H9 (cell line): Measurements from ENCODE around the gene FAM156A. TPM values are rescaled to one million over a fixed set of nuclear protein-coding genes. Genes with fewer than 3 reads are reported as not detected.
"Not testable (repeated sequence)": the region's sequence is repeated elsewhere in the genome, so short reads cannot be mapped to it uniquely, and the experiment has no call there.

Experiments used
- DNase-seq: peaks from one replicate; pipeline ENCODE4 v3.0.0-alpha.2; 2017
- H2AFZ ChIP-seq: one replicate; pipeline ENCODE4 v1.6.1; 2013; ENCODE audit warnings: mild to moderate bottlenecking, low read length, control low read depth, moderate library complexity
- H2AK5ac ChIP-seq: 2 replicates; pipeline ENCODE4 v1.6.1; 2013; ENCODE audit warnings: low read length, control low read depth, mixed read lengths; ENCODE audit not compliant: insufficient read length
- H2BK120ac ChIP-seq: one replicate; pipeline ENCODE4 v1.6.1; 2013; ENCODE audit warnings: low read depth, mild to moderate bottlenecking, low read length, control low read depth, inconsistent platforms; ENCODE audit not compliant: poor library complexity, severe bottlenecking
- H2BK12ac ChIP-seq: 2 replicates; pipeline ENCODE4 v1.6.1; 2013; ENCODE audit warnings: low read length, control low read depth, mixed read lengths, low read depth; ENCODE audit not compliant: insufficient read length
- H2BK15ac ChIP-seq: 2 replicates; pipeline ENCODE4 v1.6.1; 2013; ENCODE audit warnings: low read depth, low read length, control low read depth
- H2BK20ac ChIP-seq: one replicate; pipeline ENCODE4 v1.6.1; 2013; ENCODE audit warnings: low read depth, mild to moderate bottlenecking, low read length, control low read depth, inconsistent platforms; ENCODE audit not compliant: poor library complexity, severe bottlenecking
- H2BK5ac ChIP-seq: 2 replicates; pipeline ENCODE4 v1.6.1; 2013; ENCODE audit warnings: low read length, control low read depth, mixed read lengths; ENCODE audit not compliant: insufficient read length
- H3K14ac ChIP-seq: 2 replicates; pipeline ENCODE4 v1.6.1; 2013; ENCODE audit warnings: low read length, control low read depth; ENCODE audit not compliant: insufficient read depth
- H3K18ac ChIP-seq: 2 replicates; pipeline ENCODE4 v1.6.1; 2013; ENCODE audit warnings: low read depth, mild to moderate bottlenecking, mixed read lengths, low read length, control low read depth; ENCODE audit not compliant: insufficient read length
- H3K23ac ChIP-seq: 2 replicates; pipeline ENCODE4 v1.6.1; 2013; ENCODE audit warnings: low read length, control low read depth, mixed read lengths, low read depth; ENCODE audit not compliant: insufficient read length
- H3K23me2 ChIP-seq: 2 replicates; pipeline ENCODE4 v1.6.1; 2013; ENCODE audit warnings: low read depth, mild to moderate bottlenecking, mixed read lengths, low read length, control low read depth; ENCODE audit not compliant: insufficient read length, poor library complexity, severe bottlenecking
- H3K27ac ChIP-seq: 2 replicates; pipeline ENCODE4 v1.5.1; 2013; ENCODE audit warnings: low read length, control low read depth, mixed read lengths, low read depth; ENCODE audit not compliant: insufficient read length
- H3K27me3 ChIP-seq: 2 replicates; pipeline ENCODE4 v1.6.1; 2013; ENCODE audit warnings: low read length, control low read depth, inconsistent platforms; ENCODE audit not compliant: insufficient read depth
- H3K4ac ChIP-seq: 2 replicates; pipeline ENCODE4 v1.6.1; 2013; ENCODE audit warnings: low read depth, mild to moderate bottlenecking, control low read depth, inconsistent platforms, low read length, moderate library complexity
- H3K4me1 ChIP-seq: 2 replicates; pipeline ENCODE4 v1.6.1; 2013; ENCODE audit warnings: low read length, control low read depth, inconsistent platforms; ENCODE audit not compliant: insufficient read depth
- H3K4me2 ChIP-seq: 2 replicates; pipeline ENCODE4 v1.6.1; 2013; ENCODE audit warnings: low read length, control low read depth, mixed read lengths; ENCODE audit not compliant: insufficient read length, insufficient read depth
- H3K56ac ChIP-seq: 2 replicates; pipeline ENCODE4 v1.6.1; 2013; ENCODE audit warnings: low read depth, mild to moderate bottlenecking, mixed read lengths, low read length, control low read depth; ENCODE audit not compliant: insufficient read length
- H3K79me1 ChIP-seq: 2 replicates; pipeline ENCODE4 v1.6.1; 2013; ENCODE audit warnings: low read depth, mild to moderate bottlenecking, moderate library complexity, low read length, control low read depth, inconsistent platforms; ENCODE audit not compliant: insufficient read depth, poor library complexity, severe bottlenecking
- H3K79me2 ChIP-seq: 2 replicates; pipeline ENCODE4 v1.6.1; 2013; ENCODE audit warnings: low read length, control low read depth, inconsistent platforms; ENCODE audit not compliant: insufficient read depth
- H3K9ac ChIP-seq: 2 replicates; pipeline ENCODE4 v1.6.1; 2013; ENCODE audit warnings: low read length, control low read depth, mixed read lengths; ENCODE audit not compliant: insufficient read length; ENCODE audit errors: extremely low read depth
- H3K9me3 ChIP-seq: one replicate; pipeline ENCODE4 v1.6.1; 2013; ENCODE audit warnings: low read depth, low read length, inconsistent platforms; ENCODE audit not compliant: control insufficient read depth
- H3T11ph ChIP-seq: one replicate; pipeline ENCODE4 v1.6.1; 2013; ENCODE audit warnings: mild to moderate bottlenecking, low read length, control low read depth, inconsistent platforms
- H4K20me1 ChIP-seq: one replicate; pipeline ENCODE4 v1.6.1; 2013; ENCODE audit not compliant: control insufficient read depth, insufficient read length, insufficient read depth
- H4K5ac ChIP-seq: 2 replicates; pipeline ENCODE4 v1.6.1; 2013; ENCODE audit warnings: low read depth, mild to moderate bottlenecking, mixed read lengths, low read length, control low read depth; ENCODE audit not compliant: insufficient read length
- H4K8ac ChIP-seq: replicated peaks from 2 replicates; pipeline ENCODE4 v1.6.1; 2013; ENCODE audit warnings: low read length, control low read depth, mixed read lengths, low read depth; ENCODE audit not compliant: insufficient read length
- H4K91ac ChIP-seq: 2 replicates; pipeline ENCODE4 v1.6.1; 2013; ENCODE audit warnings: low read depth, mild to moderate bottlenecking, moderate library complexity, mixed read lengths, low read length, control low read depth; ENCODE audit not compliant: insufficient read length
- H3K27ac Mint-ChIP-seq, 3 experiments: 2 replicates in 2 of 3; 3 replicates in 1 of 3; pipeline ENCODE4 v1.8.0; 2020 to 2021; ENCODE audit warnings: mixed read lengths in 3 of 3, mild to moderate bottlenecking in 1 of 3, moderate library complexity in 1 of 3
- H3K27me3 Mint-ChIP-seq: 2 replicates; pipeline ENCODE4 v1.8.0; 2021; ENCODE audit warnings: low read depth, mild to moderate bottlenecking, moderate library complexity, mixed read lengths
- H3K36me3 Mint-ChIP-seq, 3 experiments: 2 replicates in 2 of 3; 3 replicates in 1 of 3; pipeline ENCODE4 v1.8.0; 2020 to 2021; ENCODE audit warnings: low read depth in 3 of 3, mixed read lengths in 3 of 3; ENCODE audit not compliant: insufficient read depth in 1 of 3
- H3K4me1 Mint-ChIP-seq, 2 experiments: 2 replicates each; pipeline ENCODE4 v1.8.0; 2020; ENCODE audit warnings: mixed read lengths in 2 of 2
- H3K4me3 Mint-ChIP-seq, 2 experiments: 2 replicates in 1 of 2; 3 replicates in 1 of 2; pipeline ENCODE4 v1.8.0; 2020 to 2021; ENCODE audit warnings: mild to moderate bottlenecking in 2 of 2, mixed read lengths in 2 of 2, moderate library complexity in 1 of 2
- H3K9me3 Mint-ChIP-seq, 2 experiments: 2 replicates in 1 of 2; 3 replicates in 1 of 2; pipeline ENCODE4 v1.8.0; 2020; ENCODE audit warnings: mild to moderate bottlenecking in 2 of 2, mixed read lengths in 2 of 2, moderate library complexity in 1 of 2
- WGBS: extraction: QIAGEN DNeasy Blood & Tissue Kit; methylation state at CpG from one replicate; pipeline ENCODE4 v1.1.7; 2013; ENCODE audit warnings: missing lambda C conversion rate, low lambda C conversion rate, mixed read lengths; ENCODE audit not compliant: insufficient read length; ENCODE audit errors: extremely low coverage; 5-methylcytosine and 5-hydroxymethylcytosine counted together
- total RNA-seq: library from RNA; stranded (reverse); gene quantifications from 2 replicates; pipeline ENCODE4 v1.2.1, GENCODE V29; 2021

The FAM156A gene
- total RNA-seq, 1 experiment from 2014 or later = 15.7 TPM

DNA sequence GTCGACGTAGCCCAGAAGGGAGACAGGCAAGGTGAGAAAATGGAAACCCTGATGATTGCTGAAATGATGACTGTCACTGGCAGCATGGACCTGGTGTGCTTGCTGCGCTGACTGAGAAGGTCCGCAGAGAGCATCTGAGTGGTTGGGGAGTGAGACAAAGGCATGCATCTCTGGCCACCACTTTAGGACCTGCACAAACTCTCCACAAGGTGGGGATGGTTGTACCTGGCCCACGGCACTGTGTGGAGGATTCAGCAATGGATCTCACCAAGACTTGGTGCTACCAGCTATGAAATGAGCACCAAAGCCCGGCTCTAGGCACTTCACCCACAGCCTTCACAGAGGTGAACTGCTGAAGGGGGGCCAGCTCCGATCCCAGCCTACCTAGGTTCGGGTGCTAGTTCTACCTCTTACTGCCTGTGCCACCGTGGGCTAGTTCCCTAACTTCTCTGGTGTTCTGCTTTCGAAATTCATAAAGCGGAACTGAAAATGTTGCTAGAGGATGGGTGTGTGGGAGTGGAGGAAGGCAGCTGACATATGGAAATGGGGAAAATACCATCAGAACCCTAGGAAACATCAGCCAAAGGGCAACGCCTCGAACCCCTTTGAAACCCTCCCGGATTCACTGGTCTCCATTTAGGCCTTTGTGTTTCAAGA lies 12.4 kb downstream of the FAM156A start:
- not testable (repeated sequence) for H2BK12ac ChIP-seq, H3K27ac Mint-ChIP-seq, H3K14ac ChIP-seq, H2AK5ac ChIP-seq, H3K56ac ChIP-seq, H3K9me3 Mint-ChIP-seq, H2BK120ac ChIP-seq, H4K5ac ChIP-seq, H3K4me2 ChIP-seq, H3K4me1 ChIP-seq, H2AFZ ChIP-seq, H3K18ac ChIP-seq, H3K9me3 ChIP-seq, H3K27ac ChIP-seq, H4K91ac ChIP-seq, H3K27me3 Mint-ChIP-seq, H3K79me2 ChIP-seq, H4K20me1 ChIP-seq, H4K8ac ChIP-seq, H3K23me2 ChIP-seq, H3K23ac ChIP-seq, H3K27me3 ChIP-seq, H3K4ac ChIP-seq, H3T11ph ChIP-seq, DNase-seq, H2BK5ac ChIP-seq, H3K4me1 Mint-ChIP-seq, H3K9ac ChIP-seq, H2BK15ac ChIP-seq, H3K79me1 ChIP-seq, H3K36me3 Mint-ChIP-seq, H2BK20ac ChIP-seq, H3K4me3 Mint-ChIP-seq
- no CpG with 5 or more reads among the region's 14 CpGs for WGBS

- not testable (repeated sequence) for DNase-seq
Measured at GRCh38 chrX:52941728-52942127, 16.6 kb downstream of the FAM156A start.

More at GRCh38 chrX:52941728-52942127, 16.6 kb downstream of the FAM156A start:
- not testable (repeated sequence) for H3K4me3 Mint-ChIP-seq, H4K5ac ChIP-seq, H2BK5ac ChIP-seq, H3K27me3 ChIP-seq, H2AK5ac ChIP-seq, H3K4me2 ChIP-seq, H3K9me3 ChIP-seq, H3K14ac ChIP-seq, H3K79me2 ChIP-seq, H3K9me3 Mint-ChIP-seq, H3K9ac ChIP-seq, H3K56ac ChIP-seq, H3K4me1 ChIP-seq, H3K79me1 ChIP-seq, H3K23ac ChIP-seq, H3K4me1 Mint-ChIP-seq, H3T11ph ChIP-seq, H3K27ac Mint-ChIP-seq, H2BK12ac ChIP-seq, H3K4ac ChIP-seq, H3K23me2 ChIP-seq, H4K8ac ChIP-seq, H3K36me3 Mint-ChIP-seq, H3K18ac ChIP-seq, H2BK15ac ChIP-seq, H2AFZ ChIP-seq, H4K20me1 ChIP-seq, H2BK20ac ChIP-seq, H3K27me3 Mint-ChIP-seq, H4K91ac ChIP-seq, H2BK120ac ChIP-seq, H3K27ac ChIP-seq
- no CpG with 5 or more reads among the region's 10 CpGs for WGBS
